GM18499 (cell line): ENCODE data around the gene GAA.

ENCODE experiments used
- ATAC-seq: cut with Tn5 transposase; IDR thresholded peaks from one replicate; pipeline ENCODE4 v1.9.1; 2021; ENCODE audit warnings: moderate number of reproducible peaks; ENCODE audit not compliant: insufficient read depth, unreplicated experiment

GAA gene

GRCh38 chr17:80115159-80115558, 13.8 kb downstream of the GAA start:
- no peak for ATAC-seq

- ATAC-seq = no peak
Observed at GRCh38 chr17:80116276-80116920, 15.0 kb downstream of the GAA start.

- no peak for ATAC-seq
Observed at GRCh38 chr17:80116921-80117380, 15.6 kb downstream of the GAA start.

GRCh38 chr17:80117491-80118401, 16.4 kb downstream of the GAA start:
- no peak for ATAC-seq

- no peak for ATAC-seq
Observed at GRCh38 chr17:80118601-80119270, 17.4 kb downstream of the GAA start.

GRCh38 chr17:80119271-80119791, 17.9 kb downstream of the GAA start:
- ATAC-seq = no peak

- ATAC-seq = no peak
Observed at GRCh38 chr17:80119839-80120238, 18.5 kb downstream of the GAA start.

GRCh38 chr17:80122026-80122575, 20.7 kb downstream of the GAA start:
- ATAC-seq = no peak

- ATAC-seq = no peak
Observed at GRCh38 chr17:80122926-80123505, 21.6 kb downstream of the GAA start.

- no peak for ATAC-seq
Observed at GRCh38 chr17:80123791-80124190, 22.4 kb downstream of the GAA start.

- ATAC-seq = no peak
Observed at GRCh38 chr17:80124351-80124981, 23.1 kb downstream of the GAA start.

- no peak for ATAC-seq
Observed at GRCh38 chr17:80125656-80126448, 24.5 kb downstream of the GAA start.

- ATAC-seq = no peak
Observed at GRCh38 chr17:80126449-80126715, 25.0 kb downstream of the GAA start.

- no peak for ATAC-seq
Observed at GRCh38 chr17:80129006-80129565, 27.7 kb downstream of the GAA start.

- ATAC-seq = no peak
Observed at GRCh38 chr17:80130992-80131391, 29.6 kb downstream of the GAA start.

- no peak for ATAC-seq
Observed at GRCh38 chr17:80132906-80133625, 31.7 kb downstream of the GAA start.

GRCh38 chr17:80133626-80133970, 32.2 kb downstream of the GAA start:
- no peak for ATAC-seq

- no peak for ATAC-seq
Observed at GRCh38 chr17:80137131-80137530, 35.8 kb downstream of the GAA start.
